OCI-M2 (cell line): ENCODE results near the gene PASK.
"Not testable (repeated sequence)": the region's sequence is repeated elsewhere in the genome, so short reads cannot be mapped to it uniquely, and the experiment has no call there.

Experiments
- DNase-seq: peaks from one replicate; lab custom pipeline; 2025; ENCODE audit not compliant: unreplicated experiment; lab: John Stamatoyannopoulos, UW

Gene PASK

GRCh38 chr2:241148891-241149674 is at the start of gene PASK:
TSS of gene PASK (minus strand) at chr2:241149472. CDS start at chr2:241143032, 6,440 bp downstream.
- DNase-seq = peak; percentile 56

DNA sequence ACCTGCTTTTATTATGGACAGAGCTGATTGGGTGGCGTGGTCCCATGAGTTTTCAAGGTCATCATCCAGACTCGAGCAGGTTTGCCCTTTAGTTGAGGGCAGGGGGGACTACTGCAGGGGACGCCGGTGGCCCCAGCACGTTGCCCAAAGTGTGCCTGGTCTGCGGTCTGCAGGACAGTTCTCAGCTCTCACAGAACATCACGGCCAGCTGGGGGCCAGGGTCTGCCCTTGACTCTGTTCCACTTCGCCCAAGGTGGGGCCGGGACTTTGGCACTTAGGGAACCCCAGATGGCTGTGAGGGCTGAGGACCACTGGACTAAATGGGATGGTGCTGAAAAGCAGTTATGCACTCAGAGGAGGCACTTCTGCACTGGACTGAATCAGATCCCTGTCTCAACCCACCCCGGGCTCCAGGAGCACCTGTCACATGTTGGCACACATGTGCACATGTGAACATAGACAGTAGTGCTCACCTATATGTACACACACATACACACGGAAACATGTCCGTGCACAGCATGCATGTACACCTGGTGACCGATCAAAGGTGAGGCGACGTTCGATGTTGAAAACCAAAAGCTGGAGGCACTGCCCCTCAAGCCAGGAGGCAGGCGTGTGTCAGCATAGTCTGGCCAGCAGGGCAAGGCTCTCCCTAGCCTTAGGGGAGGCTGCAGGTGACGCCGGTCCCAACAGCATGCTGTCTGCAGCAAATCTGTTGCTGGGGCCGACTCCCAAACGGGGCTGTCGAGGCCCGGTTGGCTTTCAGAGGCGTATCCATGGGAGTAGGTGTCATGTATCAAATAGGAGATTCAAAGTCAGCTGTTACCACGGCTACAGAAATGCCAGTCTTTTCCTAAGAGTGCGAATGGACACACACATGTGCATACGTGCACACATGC is 49.4 kb upstream of the PASK start:
- no peak for DNase-seq

GRCh38 chr2:241197947-241198346 is 48.7 kb upstream of the PASK start:
- DNase-seq = no peak

- not testable (repeated sequence) for DNase-seq
Observed at GRCh38 chr2:241197246-241197645, 48.0 kb upstream of the PASK start.

DNA sequence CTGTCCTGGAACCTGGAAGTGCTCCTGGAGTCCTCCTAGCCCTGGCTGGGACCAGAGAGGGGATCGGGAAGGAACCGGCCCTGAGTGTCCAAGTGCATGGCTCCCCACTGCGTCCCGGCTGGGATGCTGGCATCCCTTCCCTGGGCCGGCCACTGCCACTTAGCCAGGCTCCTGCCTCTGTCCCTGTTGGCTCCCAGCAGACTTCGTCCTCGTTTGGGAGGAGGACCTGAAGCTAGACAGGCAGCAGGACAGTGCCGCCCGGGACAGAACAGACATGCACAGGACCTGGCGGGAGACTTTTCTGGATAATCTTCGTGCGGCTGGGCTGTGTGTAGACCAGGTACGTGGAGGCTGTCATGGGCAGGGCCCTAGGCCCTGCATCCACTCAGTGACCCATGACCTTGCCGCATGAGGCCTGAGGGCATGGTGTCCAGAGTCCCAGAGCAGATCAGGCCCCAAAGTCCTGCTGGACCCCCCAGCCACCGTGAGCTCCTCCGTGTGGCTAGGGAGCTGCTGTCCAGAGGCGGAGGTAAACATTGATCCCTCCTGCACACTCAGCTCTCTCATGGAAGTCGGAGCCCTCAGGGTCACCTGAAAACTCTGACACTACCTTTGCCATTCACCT is 46.3 kb upstream of the PASK start:
- no peak for DNase-seq

DNA sequence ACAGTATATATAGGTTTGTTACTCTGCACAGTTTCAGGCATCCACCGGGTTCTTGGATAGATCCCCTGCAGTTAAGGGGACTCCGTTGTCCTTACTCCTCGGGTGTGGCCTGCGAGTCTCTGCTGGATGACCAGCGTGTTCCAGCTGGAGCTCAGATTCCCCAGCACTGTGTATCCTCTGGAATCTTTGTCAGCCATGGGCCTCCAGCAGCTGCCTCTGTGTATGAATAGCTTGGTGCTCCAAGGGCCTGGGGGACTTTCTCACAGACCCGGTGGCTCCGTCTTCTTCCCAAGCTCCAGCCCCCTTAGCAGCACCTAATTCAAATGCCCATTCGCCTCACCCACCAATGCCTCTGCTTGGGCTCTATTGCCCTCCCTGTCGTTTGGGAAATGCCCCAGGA is 45.5 kb upstream of the PASK start:
- no peak for DNase-seq

DNA sequence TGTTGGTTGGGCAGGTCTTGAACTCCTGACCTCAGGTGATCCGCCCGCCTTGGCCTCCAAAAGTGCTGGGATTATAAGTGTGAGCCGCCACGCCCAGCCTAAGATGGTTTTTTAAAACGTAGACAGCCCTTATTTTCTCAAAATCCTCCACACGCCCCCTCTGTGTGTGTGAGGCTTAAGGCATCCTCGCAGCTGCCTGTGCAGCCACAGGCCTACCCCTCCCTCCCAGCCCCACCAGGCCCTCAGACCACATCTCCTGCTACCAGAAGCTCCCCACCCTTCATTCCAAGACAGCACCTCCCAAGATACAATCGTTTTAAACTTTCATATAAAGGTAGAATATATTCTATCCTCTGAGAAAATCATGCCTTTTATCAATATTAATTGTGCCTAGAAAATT is 44.0 kb upstream of the PASK start:
- DNase-seq = no peak

- DNase-seq = no peak
Observed at GRCh38 chr2:241191081-241191480, 41.8 kb upstream of the PASK start.

DNA sequence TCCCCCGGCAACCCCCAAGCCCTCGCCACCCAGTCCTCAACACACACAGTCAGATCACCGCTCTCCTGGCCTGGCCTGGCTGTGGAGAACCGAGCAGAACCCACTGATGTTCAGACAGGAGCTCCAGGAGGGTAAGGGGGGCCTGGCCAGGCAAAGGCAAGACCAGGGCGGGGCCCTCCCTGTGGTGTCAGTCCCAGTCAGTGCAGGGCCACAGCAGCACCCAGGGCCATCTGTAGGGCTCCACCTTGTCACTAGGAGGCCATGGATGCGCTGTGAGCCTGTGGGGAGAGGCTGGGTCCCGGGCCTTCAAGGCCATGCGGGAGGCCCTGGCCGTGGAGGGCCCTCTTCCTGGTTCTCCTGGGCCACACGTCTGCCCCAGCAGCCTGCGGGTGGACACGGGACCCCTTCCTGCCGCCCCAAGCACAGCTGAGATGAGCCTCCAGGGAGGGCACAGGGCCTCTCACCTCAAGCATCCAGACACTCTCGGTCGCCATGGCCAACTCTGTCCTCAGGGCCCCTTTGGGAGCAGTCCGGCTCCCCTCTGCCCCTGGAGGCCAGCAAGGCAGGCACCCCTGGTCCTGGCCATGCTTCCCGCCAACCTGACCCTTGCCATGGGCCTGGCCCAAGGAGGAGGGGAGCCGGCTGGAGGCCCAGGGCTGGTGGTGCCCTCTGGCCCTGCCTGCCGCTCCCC is 41.2 kb upstream of the PASK start:
- no peak for DNase-seq

GRCh38 chr2:241189856-241190201 is 40.6 kb upstream of the PASK start:
- DNase-seq = no peak

GRCh38 chr2:241189093-241189855 is 40.0 kb upstream of the PASK start:
- no peak for DNase-seq

DNA sequence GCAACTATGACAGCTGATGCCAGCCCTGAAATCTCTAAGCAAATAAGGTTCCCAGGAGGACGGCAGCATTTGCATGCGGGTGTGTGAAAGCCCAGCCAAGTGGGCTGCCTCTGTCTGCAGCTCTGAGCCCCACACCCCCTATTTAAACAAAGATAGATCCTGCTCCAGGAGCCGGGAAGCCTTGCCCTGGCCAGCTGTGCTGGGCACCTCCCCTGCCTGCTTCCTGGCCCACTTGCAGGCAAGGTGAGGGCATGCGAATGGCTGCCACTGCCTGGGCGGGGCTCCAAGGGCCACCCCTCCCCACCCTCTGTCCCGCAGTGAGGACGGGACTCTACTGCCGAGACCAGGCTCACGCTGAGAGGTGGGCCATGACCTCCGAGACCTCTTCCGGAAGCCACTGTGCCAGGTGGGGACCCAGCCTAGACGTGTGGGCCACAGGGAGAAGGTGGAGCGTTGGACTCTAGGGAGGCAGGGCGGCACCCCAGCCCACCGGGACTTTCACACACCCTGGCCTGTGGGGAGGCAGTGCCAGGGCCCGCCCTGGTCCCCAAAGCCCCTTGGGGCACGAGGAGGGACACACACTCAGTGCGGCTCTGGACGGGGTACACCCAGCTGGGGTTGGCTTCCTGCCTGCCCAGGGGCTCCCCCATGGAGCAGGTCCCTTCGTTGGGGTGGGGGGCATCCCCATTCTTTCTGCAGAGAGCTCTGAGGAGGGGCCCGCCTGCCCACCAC is 39.3 kb upstream of the PASK start, which contains the start of gene ANO7:
Gene ANO7 (plus strand): TSS at position 317 of the 732 bp plus-strand sequence. CDS start 1,387 bp downstream, outside the sequence.
- DNase-seq = no peak

DNA sequence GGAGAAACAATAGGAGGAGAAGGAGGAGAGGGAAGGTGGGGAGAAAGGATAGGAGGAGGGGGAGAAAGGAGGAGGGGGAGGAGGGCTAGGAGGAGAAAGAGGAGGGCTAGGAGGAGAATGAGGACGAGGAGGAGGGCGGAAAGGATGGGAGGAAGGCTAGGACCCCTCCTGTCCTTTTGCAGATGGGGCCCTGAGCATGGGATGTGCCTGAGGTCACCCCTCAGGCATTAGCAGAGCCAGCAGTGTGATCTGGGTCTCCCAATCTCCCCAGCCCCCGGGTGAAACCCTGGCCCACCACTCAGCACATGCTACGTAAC is 38.6 kb upstream of the PASK start:
- DNase-seq = no peak

DNA sequence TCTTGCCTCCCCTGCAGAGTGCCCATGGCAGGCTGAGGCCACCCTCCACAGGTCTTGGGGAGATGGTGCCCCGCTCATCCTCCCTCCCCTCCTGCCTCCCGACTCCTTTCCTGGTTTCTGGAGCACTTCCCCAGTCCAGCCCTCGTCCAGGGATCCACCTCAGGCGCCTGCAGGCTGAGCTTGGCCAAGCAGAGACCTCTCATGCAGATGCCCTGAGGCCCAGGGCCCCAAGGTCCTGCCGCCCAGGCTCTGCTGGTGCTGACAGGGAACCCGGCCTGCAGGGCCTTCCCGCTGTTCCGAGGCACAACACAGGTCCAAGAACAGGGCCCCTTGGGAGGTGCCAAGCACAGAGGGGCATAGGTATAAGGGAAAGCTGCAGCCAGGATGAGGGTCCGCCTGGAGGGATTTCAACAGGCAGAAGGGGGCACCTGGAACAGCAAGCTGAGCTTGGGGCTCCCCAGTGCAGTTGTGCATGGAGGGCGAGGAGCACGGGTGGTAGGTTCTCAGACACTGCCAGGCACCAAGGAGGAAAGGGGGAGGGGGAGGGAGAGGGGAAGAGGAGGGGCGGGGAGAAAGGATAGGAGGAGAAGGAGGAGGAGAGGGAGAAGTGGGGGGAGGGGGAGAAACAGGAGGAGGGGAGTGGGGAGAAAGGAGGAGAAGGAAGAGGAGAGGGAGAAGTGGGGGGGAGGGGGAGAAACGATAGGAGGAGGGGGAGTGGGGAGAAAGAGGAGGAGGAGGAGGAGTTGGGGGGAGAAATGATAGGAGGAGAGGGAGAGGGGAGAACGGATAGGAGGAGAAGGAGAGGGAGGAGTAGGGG is 38.0 kb upstream of the PASK start:
- no peak for DNase-seq

- DNase-seq = no peak
Observed at GRCh38 chr2:241185961-241186360, 36.7 kb upstream of the PASK start.

DNA sequence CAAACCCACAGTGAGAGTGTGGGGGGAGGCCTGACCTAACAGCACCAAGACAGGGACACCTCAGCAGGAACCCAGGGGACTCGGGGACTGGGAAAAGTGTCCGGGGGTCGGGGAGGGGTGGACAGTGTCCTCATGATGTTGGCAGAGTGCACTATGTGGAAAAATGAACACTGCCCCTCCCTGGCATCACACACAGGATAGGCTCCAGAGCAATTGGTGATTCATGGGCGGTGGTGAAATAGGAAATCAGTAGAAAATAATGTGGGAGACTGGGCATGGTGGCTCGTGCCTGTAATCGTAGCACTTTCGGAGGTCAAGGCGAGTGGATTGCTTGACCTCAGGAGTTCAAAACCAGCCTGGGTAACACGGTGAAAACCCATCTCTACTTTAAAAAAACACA is 35.6 kb upstream of the PASK start:
- no peak for DNase-seq

DNA sequence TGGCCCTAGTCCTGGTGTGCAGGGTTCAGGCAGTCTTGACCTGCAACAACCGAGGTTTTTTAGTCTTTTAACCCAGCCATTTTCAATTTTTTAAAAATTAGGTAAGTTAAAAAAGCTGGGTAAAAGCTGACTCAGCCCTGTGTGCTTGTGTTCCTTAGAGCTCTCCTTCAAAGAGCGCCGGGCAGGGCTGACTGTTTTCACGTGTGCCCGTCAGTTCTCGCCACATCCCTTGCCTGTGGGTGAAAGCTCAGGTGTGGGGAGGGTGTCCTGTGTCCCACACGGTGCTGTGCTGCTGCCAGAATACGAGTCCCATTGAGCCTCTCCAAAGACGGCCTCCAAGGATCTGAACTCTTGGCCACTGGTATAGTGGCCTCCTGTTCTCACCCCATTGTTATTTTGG is 33.9 kb upstream of the PASK start:
- DNase-seq = no peak

DNA sequence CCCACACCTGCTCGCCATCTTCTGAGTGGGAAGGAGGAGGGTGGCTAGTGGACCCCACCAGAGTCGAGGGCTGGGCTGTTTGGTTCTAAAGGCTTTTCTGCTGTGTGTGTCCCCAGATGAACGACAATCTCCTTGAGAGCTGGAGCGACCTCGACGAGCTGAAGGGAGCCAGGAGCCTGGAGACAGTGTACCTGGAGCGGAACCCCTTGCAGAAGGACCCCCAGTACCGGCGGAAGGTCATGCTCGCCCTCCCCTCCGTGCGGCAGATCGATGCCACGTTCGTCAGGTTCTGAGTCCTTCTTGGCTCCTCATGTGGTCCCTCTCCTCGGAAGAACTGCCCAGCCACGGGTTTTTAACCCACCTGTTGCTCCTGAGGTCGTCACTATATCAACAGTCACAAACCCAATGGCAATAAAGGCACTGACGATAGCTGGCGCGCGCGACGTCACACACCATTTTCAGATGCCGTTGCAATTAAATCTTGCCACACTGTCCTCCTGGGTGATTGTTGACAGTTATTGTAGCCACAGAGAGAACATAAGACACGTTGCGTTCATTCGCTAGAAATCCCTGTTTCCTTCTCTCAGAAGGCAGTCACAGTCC is 33.4 kb upstream of the PASK start:
- no peak for DNase-seq

DNA sequence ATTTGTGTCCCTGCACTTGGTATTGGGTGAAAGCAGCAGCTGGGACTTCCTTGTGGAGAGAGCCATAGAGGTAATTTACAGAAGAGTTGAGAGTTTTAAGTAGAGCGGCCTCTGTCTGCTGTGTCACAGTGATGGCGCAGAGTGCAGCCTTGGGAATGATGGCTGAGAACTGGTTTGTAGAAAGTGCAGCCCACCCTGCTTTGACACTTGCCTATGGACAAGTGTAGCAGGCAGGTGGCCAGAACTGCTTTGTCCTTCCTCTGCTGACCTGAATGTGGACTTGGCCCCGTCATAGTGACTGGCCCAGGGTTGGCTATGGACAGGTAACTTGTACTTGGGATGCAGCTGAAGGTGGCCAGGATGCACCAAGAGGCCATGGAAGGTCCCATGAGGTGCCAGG is 32.9 kb upstream of the PASK start:
- DNase-seq = no peak
